Retinal pigment epithelial cell (primary cell): ENCODE data around the gene P2RY2.
A peak's percentile ranks its signal among the peaks of the same experiment; 100 is the strongest.

ENCODE experiments used
- DNase-seq: peaks from one replicate; pipeline ENCODE4 v3.0.0-alpha.2; 2010; ENCODE audit warnings: low read depth
- H3K4me3 ChIP-seq: 2 replicates; pipeline ENCODE4 v1.5.1; 2011; ENCODE audit warnings: mild to moderate bottlenecking, low read length, control low read depth, moderate library complexity
- CTCF ChIP-seq: conservative IDR thresholded peaks from 2 replicates; pipeline ENCODE4 v1.5.1; 2011; ENCODE audit warnings: low read depth, low read length, control low read depth, inconsistent platforms

Gene P2RY2

GRCh38 chr11:73182824-73183321 is 35.2 kb upstream of the P2RY2 start:
- TF ChIP-seq CTCF, result peak; percentile 16
- H3K4me3 ChIP-seq, result no peak overlapping the region
- DNase-seq, result no peak

GRCh38 chr11:73184953-73185671 is 33.0 kb upstream of the P2RY2 start:
- DNase-seq, result no peak

GRCh38 chr11:73185680-73186293 is 32.3 kb upstream of the P2RY2 start:
- no peak for TF ChIP-seq CTCF
- no peak for DNase-seq
- no peak overlapping the region for H3K4me3 ChIP-seq

More at GRCh38 chr11:73184953-73185671, 33.0 kb upstream of the P2RY2 start:
- peak; percentile 98 for TF ChIP-seq CTCF
- H3K4me3 ChIP-seq, result no peak overlapping the region

- TF ChIP-seq CTCF, result no peak
- no peak for DNase-seq
- no peak overlapping the region for H3K4me3 ChIP-seq
Measured at GRCh38 chr11:73186294-73186850, 31.7 kb upstream of the P2RY2 start.

GRCh38 chr11:73186886-73187285 is 31.2 kb upstream of the P2RY2 start:
- no peak overlapping the region for H3K4me3 ChIP-seq
- no peak for DNase-seq

GRCh38 chr11:73187854-73188253 is 30.2 kb upstream of the P2RY2 start:
- TF ChIP-seq CTCF, result no peak
- DNase-seq, result no peak

More at GRCh38 chr11:73186886-73187285, 31.2 kb upstream of the P2RY2 start:
- no peak for TF ChIP-seq CTCF

More at GRCh38 chr11:73187854-73188253, 30.2 kb upstream of the P2RY2 start:
- H3K4me3 ChIP-seq, result no peak overlapping the region
